GM19239 (cell line): Measurements from ENCODE around the gene MYO5C.

ENCODE experiments used
- DNase-seq: peaks from one replicate; pipeline ENCODE4 v3.0.0; 2011; ENCODE audit warnings: low spot score; ENCODE audit not compliant: insufficient read length
- FAIRE-seq: peaks from 2 replicates; lab custom pipeline; 2011; peaks lifted over from hg19 to GRCh38; lab: Jason Lieb, UNC

The MYO5C gene, protein sequence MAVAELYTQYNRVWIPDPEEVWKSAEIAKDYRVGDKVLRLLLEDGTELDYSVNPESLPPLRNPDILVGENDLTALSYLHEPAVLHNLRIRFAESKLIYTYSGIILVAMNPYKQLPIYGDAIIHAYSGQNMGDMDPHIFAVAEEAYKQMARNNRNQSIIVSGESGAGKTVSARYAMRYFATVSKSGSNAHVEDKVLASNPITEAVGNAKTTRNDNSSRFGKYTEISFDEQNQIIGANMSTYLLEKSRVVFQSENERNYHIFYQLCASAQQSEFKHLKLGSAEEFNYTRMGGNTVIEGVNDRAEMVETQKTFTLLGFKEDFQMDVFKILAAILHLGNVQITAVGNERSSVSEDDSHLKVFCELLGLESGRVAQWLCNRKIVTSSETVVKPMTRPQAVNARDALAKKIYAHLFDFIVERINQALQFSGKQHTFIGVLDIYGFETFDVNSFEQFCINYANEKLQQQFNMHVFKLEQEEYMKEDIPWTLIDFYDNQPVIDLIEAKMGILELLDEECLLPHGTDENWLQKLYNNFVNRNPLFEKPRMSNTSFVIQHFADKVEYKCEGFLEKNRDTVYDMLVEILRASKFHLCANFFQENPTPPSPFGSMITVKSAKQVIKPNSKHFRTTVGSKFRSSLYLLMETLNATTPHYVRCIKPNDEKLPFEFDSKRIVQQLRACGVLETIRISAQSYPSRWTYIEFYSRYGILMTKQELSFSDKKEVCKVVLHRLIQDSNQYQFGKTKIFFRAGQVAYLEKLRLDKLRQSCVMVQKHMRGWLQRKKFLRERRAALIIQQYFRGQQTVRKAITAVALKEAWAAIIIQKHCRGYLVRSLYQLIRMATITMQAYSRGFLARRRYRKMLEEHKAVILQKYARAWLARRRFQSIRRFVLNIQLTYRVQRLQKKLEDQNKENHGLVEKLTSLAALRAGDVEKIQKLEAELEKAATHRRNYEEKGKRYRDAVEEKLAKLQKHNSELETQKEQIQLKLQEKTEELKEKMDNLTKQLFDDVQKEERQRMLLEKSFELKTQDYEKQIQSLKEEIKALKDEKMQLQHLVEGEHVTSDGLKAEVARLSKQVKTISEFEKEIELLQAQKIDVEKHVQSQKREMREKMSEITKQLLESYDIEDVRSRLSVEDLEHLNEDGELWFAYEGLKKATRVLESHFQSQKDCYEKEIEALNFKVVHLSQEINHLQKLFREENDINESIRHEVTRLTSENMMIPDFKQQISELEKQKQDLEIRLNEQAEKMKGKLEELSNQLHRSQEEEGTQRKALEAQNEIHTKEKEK (N-terminal part only)

DNA sequence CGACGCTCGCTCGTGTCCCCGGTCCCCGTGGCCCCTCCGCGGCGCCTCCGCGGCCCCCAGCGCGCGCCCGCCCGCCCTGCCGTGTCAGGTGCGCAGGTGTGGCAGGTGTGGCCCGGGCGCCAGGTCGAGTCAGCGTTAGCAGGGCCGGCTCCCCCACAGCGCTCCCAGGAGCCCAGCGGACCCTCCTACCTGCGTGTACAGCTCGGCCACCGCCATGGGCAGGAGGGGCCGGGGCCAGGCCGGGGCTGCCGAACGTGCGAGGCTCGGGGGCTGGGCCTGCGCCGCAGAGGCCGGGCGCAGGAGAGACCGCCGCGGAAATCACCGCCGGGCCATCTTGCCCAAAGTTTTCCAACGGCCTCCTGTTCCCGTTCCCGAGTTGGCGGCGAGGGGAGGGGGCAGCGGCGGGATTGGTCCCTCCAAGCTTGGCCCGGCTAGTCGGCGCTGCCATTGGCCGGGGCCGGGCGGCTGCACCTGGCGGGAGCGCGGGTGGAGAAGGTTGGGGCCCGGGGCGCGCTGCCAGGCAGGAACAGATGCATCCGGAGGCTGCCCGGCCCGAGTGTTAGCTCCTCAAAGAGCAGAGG lies at the start of gene MYO5C:
Gene MYO5C (minus strand): TSS at position 384 of the 581 bp plus-strand sequence. CDS start 168 bp downstream, at position 216.
- DNase-seq (no peak), FAIRE-seq (no peak)

DNA sequence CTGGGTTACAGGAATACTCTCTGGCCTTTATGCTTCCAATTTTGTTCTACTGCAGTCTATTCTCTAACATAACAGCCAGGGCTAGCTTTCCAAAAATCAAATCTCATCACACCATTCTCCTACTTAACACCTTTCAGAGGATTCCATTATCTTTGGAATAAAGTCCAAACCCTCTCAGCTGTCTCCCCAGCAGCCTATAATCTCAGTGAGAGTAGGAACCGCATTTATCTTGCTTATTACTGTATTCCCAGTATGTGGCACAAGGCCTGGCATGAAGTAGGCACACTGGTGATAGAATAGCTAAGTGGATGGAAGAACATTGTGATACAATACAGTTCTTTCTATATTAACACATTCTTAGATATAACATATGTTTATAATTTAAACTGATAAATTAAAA lies 49.0 kb upstream of the MYO5C start:
- DNase-seq, result no peak
- no peak for FAIRE-seq

DNA sequence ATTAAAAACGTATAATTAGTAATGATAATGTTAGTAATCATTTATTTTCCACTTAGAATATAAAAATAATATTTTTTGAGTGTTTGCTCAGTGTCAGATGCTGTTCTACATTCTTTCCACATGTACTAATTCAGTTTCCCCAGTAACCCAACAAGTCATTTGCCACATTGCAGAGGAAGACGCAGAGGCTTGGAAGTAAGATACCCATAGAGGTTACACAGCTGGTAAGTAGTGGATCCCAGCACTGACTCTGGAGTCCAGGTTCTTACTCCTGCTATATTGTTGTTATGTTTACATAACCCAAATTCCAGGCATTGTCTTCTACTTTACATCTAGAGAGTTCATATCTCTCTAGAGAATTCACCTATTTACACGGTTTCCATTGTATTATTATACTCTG lies 48.2 kb upstream of the MYO5C start:
- DNase-seq (no peak), FAIRE-seq (no peak)

DNA sequence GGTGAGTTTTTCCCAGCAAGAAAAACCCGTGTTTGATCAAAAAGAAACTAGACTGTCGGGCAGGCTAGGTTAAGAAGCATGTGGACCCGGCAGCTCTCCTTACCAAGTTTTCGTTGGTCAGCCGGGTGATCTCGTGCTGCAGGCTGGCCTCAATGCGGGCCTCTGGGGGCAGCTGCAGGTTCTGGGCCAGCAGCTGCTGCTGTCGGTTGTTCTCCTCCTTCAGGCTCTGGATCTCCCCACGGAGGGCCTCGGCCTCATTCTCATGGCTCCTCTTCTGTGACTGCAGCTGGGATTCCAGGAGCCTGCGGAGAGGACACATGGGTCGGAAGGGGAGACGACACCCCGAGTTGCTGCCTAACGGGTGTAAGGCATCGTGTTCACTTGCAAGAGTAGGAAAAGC lies 44.5 kb upstream of the MYO5C start:
- FAIRE-seq (no peak), DNase-seq (no peak)

DNA sequence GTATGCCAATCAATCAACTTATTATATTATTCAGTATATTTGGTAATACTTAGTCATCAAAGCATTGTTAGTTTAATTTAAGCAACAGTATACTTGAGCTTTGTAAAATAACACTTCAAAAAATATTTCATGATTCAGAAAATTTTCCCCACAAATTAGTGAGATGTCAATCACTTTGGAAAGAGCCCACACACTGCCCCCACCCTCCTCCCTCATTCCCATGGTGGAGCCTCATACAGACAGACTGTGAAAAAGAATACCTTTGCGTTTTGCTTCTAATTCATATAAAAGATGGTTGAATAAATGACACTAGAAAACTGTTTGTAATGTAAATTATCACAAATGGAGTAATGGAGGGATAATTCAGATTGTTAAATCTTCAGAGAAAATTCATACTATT lies 43.3 kb upstream of the MYO5C start:
- DNase-seq (no peak), FAIRE-seq (no peak)

DNA sequence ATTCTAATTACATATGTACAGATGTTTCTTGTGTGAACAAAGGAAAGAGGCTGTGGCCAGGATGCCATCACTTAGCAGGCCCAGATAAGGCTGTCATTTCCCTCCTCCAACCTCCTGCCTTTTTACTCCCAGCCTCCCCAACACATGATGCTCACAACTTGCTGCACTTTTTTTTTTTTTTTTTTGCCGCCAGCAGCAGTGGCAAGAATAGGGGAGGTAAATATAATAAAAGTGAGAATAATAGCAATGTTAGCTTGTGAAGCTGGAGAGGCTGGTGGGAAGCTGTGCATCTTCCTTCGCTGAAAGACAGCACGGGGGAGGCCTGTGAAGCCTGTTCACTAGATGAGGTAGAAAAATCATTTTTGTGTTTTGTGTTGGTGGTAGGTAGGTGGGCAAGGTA lies 42.5 kb upstream of the MYO5C start:
- FAIRE-seq, result no peak
- DNase-seq, result no peak

DNA sequence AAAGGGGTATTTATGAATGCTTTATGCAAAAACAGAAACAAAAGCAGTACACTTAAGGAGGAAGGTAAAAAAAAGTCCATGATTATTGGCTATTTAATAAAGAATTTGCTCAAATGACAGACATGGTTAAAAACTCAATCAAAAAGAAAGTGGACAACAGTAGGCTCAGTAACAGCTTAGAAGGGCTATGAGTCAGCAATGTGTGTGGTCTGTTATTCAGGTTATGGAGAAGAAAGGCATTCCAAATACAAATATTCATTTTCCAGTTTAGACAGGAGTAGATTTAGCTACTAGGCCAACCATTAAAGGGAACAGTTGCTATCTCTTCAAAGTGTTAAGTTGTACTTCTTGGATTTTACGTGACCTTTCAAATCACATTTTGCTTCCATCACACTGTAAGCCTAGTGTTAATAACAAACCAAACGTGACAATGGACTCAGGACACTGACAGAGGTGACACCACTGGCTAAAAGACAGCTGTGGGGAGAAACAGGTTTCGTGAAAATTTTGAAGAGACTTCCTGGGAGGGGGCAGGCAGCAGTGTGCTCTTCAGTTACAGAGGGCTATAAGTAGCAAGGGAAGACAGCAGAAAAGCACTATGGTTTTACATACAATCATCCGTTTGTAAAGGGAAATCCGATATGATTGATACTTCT lies 41.7 kb upstream of the MYO5C start:
- DNase-seq (no peak), FAIRE-seq (no peak)

DNA sequence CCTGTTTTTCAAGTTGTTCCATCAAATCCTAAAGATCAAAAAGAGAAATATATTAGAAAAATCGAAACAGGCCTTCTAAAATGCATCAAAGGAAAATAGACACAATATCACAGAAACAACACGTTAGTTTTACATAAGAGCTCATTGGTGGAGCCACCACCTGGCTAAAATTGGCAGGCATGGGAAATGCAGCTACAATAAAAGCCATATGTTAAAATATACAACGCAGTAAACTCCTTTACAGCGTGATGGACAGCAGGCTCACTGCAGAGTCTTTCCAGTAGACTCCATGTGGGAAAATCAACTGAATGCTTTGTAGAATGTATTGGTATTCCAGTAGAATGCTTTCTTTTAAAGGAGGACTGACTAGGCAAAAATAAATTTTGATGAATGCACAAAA lies 40.9 kb upstream of the MYO5C start:
- DNase-seq, result no peak
- peak; percentile 64 for FAIRE-seq

DNA sequence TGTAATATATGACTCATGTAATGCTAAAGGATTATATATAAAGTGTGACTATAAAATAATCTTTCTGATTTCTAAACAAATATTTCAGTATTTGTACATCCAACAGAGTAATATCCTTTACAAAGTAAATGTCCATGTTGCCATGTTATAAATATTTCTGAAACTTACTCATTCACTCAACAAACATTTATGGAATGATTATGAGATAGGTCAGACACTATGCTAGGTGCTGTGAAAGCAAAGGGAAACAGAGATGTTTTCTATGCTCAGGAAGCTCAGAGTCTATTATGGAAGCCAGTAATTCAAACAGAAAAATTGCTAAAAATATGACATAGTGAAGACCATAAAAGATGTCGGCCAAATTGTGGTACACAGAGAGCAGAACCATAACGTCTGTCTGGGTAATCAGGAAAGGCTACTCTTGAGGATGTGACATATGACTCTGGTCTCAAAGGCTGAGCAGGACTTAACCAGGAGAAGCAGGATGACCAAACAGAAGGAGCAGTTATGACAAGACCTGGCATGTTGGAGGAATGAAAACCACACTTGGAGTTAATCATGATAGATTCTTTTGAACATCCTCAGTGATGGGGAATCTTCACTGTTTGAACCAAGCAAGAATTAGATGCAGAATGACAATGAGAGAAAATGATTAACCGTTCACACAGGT lies 39.0 kb upstream of the MYO5C start:
- DNase-seq, result no peak
- FAIRE-seq, result no peak

DNA sequence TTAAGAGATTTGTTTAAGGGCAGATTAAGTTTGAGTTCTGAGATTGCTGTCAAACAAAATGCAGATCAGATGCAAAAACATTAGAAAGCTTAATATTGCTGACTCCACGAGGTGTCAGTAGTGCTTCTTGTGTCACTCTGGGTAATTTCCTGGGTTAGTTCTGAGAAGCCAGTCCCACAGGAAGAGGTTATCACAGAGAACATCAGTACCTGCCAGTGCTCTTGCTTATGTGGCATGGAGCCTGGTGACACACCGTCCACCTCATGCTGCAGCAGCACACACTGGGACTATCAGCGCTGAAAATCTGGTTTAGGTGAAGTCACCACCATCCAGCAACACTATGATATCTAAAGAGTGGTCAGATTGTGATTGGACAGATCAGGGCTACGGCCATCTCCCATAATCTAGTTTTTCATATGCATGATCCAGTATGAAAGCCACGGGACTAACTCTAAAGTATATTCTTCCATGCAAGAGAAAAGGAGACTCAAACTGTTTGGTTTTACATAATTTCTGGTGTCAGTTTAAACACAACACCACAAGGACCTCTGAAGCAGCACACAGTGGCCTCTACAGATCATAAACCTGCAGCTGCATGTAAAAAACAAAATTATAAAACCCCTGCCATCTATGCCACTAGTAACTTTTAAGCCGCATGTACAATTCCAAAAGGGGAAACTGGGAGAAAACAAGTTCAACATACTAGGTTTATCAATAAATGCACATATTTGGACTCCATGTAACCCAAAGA lies 36.1 kb upstream of the MYO5C start:
- peak; percentile 95 for FAIRE-seq

DNA sequence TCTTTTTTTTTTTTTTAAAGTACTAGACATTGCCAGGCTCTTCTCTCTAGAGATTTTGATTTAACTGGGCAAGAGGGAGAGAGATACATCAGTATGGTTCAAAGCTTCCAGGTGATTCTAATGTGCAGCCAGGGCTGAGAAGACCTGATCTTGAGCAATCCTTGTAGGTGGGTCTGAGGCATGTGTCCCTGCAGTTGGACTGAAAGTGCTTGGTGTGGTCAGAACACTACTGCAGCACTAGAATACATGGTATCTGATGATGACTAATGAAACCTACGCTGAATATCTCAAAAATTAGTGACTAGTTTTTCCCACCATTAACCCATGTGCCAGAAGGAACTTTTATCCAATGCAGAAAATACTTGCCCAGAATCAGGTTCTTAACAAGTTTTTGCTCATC lies 34.4 kb upstream of the MYO5C start:
- FAIRE-seq, result no peak
- no peak for DNase-seq

More for the DNA sequence above, 36.1 kb upstream of the MYO5C start:
- DNase-seq, result peak; percentile 61

DNA sequence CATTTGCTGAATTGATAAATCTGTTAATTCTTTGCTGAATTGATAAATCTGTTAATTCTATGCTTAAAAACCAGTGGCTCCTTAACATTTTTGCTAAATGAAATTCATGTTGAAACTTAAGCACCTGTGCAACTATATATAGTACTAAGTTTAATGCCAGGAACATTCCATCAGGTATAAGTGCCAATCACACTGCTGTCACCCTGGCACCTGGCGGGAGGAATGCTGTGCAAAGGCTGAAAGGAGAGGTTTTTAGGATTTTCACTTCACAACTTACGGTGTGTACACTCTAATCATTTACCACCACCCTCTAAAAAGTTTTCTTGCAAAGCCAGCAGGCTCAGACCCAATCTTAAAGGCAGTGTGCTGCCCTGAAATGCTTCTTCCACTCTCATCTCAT lies 33.5 kb upstream of the MYO5C start:
- FAIRE-seq (no peak), DNase-seq (no peak)

DNA sequence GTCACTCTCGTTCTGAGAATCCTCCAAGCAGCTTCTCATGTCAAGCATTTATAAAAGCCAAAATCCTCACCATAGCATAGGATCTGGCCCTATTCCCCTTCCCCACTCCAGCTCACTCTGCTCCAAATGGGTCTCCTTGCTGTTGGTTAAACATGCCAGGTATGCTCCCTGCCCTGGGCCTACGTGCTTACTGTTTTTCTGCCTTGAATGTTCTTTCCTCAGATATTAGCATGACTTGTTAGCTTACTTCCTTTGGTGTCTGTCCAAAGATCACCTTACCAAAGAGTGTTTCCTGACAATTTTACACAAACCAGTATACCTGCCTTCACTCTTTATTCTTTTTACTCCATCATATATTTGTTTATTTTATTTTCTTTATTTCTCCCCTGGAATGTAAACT lies 33.1 kb upstream of the MYO5C start:
- no peak for DNase-seq
- FAIRE-seq, result no peak

DNA sequence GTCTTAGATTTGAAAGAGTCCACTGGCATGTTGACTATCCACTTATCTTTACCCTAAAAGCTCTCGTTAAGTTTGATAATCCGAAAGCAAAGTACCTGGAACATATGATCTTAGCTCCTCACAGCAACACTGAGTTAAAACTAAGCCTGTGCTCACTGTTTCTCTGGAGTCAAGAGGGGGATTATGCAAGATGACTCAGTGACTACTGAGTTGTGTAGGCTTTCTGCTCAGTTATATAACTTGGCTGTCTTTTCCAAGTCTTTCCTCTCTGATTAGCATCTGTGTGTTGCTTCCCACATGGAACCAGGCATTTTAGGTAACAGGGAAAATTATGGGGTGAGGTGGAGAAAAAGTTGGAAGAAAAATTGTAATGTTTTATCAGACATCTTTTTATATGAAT lies 31.2 kb upstream of the MYO5C start:
- no peak for DNase-seq
- no peak for FAIRE-seq

DNA sequence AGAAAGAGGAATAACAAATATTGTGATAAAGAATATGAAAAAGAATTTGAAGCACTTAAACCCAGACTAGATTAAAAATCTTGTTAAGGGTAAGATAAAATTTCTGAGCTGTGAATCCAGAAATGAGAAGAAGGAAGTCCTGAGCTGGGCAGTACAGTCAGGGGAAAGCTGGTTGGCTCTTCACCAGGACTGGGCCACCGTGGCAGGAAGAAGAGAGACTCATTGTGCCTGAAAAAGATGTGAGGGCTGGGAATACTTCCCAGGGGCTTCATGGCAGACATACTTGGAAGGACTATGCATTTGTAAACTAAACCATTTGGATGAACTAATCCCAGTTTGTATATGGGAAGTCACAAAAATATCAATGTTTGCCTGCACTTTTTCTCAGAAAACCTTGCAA lies 28.5 kb upstream of the MYO5C start:
- no peak for FAIRE-seq
- no peak for DNase-seq

DNA sequence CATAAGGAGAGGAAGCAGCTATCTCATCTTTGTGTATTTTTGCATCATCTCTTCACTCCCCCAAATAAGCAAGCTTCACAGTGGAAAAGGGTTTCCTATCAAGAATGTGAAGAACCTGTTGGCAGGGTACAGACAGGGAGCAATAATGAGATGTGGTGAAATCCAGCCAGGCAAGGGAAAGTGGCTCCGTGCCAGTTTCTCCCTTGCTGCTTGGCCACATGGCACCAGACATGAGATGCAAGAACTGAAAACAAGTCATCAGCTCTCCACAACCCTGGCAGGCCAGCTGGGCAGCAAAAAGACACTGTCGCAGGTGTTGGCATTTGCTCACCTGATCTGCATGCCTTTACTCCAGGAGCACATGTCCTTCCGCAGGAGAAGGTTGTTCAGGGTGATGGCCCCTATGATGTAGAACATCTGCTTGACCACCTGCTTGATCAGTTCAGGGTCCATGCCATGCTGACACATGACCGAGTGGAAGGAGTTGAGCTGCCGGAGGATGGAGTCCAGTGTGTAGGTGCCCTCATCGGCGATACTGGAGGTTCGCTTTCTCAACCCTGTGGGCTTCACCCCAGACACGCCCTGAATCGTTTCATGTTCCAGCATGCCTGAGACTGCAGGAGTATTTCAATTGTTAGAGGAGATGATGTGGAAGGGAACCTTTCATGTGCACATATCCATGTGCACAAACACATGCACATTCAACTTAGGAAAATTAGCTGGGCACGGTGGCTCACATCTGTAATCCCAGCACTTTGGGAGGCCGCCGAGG lies 23.3 kb upstream of the MYO5C start:
- DNase-seq, result no peak
- no peak for FAIRE-seq

DNA sequence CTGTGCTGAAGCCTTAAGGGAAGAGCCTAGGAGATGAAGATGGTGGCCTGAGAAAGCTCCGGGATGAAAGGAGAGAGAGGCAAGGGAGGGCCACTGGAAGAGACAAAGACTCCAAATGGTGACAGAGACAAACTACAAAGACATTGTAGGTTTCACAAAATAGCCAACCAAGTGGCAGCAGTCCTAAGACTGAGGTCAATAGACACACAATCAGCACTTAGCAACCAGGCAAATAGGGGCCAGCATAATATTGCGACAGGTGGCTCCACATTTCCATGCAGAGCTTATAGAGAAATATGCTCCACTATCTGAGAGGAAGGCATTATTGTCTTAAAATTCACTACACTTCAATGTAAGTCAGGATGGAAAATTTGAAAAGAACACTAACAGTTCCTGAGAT lies 22.1 kb upstream of the MYO5C start:
- DNase-seq, result no peak
- FAIRE-seq, result no peak

DNA sequence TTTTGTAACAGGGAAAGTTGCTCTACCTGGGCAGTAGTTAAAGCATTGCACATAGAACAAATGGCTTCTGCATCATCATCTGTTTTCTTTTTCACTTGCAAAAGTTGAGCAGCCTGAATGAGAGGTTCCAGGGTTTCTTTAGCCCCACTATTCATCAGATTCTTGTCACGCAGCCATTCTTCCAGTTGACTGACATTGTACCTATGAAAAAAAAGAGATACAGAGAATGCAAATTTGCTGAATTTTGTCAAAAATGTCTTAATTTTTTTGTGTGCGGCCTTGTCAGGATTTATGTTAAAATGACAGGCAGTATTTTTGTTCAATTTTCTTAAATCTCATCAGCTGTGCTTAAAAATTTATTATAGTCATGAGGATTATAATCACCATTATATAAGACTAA lies 21.4 kb upstream of the MYO5C start:
- FAIRE-seq, result no peak
- no peak for DNase-seq
